GM12892 (cell line): ENCODE data around the gene NGEF.

Source experiments
- DNase-seq: peaks from one replicate; pipeline ENCODE4 v3.0.0; 2011; ENCODE audit not compliant: insufficient read length
- FAIRE-seq: peaks from 2 replicates; lab custom pipeline; 2011; peaks lifted over from hg19 to GRCh38; lab: Jason Lieb, UNC
- POLR2A ChIP-seq: IDR thresholded peaks from 2 replicates; pipeline ENCODE4 v1.6.1; 2011; ENCODE audit warnings: low read depth, low read length, control low read depth
- POLR2AphosphoS5 ChIP-seq: IDR thresholded peaks from 2 replicates; pipeline ENCODE4 v1.6.1; 2011; ENCODE audit warnings: low read depth, low read length, control low read depth
- TAF1 ChIP-seq: IDR thresholded peaks from 2 replicates; pipeline ENCODE4 v1.6.1; 2011; ENCODE audit warnings: low read depth, mild to moderate bottlenecking, control low read depth, low read length, borderline replicate concordance

The NGEF gene

DNA sequence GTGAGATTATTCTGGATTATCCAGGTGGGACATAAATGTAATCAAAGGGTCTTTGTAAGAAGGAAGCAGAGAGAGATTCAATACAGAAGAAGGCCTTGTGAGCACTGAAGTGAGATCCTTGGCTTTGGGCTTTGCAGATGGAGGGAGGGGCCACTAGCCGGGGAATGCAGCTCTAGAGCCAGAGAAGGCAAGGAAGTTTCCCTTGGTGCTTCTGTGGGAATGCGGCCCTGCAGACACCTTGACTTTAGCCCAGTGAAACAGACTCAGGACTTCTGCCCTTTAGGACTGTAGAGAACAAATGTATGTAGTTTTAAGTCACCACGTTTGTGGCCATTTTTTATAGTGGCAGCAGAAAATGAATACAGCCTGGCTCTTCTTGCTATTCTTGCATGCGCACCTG, 27.5 kb upstream of the NGEF start:
- no peak for TF ChIP-seq POLR2A
- no peak for TF ChIP-seq POLR2AphosphoS5
- TF ChIP-seq TAF1 = no peak
- no peak for FAIRE-seq

DNA sequence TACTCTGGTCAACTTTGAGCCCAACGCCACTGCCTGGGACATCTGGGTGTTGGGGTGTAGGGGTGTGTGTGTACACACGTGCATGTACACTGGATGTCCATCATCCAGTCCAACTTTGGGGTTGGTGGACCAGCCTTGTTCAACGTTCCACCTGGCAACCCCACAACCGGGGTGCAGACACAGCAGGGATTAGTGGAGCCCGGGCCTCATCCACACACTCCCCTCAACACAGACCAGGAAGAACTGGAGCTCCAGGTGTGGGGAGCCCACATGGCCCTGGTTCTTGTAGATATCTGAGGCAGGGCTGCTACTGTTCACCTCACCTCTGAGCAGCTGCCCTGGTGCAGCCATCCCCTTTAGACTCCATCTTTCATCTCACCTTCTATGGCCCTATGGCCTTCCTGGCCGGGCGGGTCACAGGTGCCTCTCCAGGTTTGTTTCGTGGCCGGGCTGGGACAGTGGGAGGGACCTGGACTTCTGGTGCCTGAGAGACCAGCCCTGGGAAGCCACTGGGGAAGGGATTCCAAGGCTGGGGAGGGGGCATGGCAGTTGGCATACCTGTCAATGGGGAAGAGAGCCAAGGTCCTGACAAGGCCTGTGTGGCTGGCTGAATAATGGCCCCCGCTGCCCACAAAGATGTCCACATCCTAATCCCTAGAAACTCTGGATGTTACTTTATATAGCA, 26.9 kb upstream of the NGEF start:
- DNase-seq (no peak), FAIRE-seq (no peak)
- TF ChIP-seq TAF1 (no peak), POLR2A (no peak), POLR2AphosphoS5 (no peak)

More for the DNA sequence above, 27.5 kb upstream of the NGEF start:
- no peak for DNase-seq

DNA sequence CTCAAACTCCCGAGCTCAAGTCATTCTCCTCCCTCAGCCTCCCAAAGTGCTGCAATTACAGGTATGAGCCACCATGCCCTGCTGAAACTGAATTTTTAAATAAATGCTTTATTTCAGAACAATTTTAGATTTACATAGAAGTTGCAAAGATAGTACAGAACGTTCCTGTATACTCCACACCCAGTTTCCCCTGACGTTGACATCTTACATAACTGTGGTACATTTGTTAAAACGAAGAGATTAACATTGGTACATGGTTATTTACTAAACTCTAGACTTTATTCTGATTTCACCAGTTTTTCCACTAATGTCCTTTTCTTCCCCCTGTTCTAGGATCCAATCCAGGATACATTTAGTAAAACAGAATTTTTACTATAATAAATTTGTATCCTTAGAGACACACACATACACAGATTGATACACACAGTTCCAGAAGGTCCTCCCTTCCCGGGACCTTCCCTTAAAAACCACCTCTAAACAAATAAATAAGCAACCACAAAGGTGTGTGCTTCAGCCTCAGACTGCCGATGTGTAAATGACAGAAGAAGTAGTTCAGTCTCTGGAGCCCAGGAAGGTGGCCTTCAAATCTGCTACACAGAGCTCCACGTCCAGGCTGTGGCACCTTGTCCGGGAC, 26.3 kb upstream of the NGEF start:
- FAIRE-seq = no peak
- TF ChIP-seq TAF1 = no peak
- no peak for DNase-seq

DNA sequence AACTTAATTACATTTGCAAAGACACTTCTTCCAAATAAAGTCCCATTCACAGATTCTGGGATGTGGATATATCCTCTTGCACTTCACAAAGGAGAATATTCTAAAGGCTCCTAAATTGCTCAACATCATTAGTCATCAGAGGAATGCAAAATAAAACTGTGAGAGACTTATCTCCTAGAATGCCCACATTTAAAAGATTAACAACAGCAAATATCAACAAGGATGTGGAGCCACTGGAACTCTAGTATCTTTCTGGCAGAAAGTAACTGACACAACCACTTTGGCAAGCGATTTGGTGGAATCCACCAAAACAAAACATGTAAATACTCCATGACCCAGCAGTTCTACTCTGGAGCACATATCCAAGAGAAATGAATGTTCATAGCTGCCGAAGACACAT, 24.0 kb upstream of the NGEF start:
- DNase-seq = no peak
- no peak for TF ChIP-seq POLR2AphosphoS5
- TF ChIP-seq POLR2A = no peak
- TF ChIP-seq TAF1 = no peak
- FAIRE-seq = no peak

DNA sequence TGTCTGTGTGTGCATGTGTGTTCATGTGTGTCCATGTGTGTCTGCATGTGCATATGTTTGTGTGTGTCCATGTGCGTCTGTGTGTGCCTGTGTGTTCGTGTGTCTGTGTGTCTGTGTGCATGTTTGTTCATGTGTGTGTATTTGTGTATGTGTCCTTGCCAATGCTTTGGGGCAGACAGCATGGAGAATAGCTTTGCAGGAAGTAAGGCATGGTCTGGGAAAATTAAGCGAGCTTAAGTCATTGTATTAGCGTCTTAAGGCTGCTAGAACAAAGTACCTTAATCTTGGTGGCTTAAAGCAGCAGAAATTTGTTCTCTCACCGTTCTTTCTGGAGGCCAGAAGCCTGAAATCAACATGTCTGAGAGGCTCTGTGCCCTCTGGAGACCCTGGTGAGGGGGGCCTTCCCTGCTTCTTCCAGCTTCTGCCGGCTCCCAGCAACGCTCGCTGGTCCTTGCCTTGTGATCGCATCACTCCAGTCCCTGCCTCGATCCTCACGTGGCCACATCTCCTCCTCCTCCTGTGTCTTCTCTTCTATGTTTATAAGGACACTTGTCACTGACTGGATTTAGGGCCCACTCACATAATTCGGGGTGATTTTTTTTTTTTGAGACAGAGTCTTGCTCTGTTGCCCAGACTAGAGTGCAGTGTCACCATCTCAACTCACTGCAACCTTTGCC, 23.2 kb upstream of the NGEF start:
- no peak for TF ChIP-seq POLR2AphosphoS5
- no peak for TF ChIP-seq TAF1
- TF ChIP-seq POLR2A = no peak
- FAIRE-seq (no peak), DNase-seq (no peak)

DNA sequence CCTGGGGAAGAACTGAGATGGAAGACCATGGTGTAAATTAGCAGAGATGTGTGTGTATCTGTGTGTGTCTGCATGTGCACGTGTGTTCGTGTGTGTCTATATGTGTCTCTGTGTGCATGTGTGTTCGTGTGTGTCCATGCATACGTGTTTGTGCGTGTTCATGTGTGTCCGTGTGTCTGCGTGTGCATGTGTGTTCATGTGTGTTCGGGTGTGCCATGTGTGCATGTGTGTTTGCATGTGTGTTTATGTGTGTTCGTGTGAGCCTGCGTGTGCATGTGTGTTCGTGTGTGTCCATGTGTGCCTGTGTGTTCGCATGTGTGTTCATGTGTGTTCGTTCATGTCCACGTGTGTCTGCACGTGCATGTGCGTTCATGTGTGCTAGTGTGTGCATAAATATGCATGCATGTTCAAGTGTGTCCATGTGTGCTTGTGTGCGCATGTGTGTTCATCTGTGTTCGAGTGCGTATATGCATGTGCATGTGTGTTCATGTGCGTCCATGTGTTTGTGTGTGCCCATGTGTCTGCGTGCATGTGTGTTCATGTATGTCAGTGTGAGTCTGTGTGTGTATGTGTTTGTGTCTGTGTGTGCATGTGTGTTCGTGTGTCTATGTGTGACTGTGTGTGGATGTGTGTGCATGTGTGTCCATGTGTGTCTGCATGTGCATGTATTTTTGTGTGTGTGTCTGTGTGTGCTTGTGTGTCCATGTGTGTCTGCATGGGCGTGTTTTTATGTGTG, 22.5 kb upstream of the NGEF start:
- FAIRE-seq = no peak
- no peak for TF ChIP-seq POLR2AphosphoS5
- TF ChIP-seq POLR2A = no peak
- no peak for TF ChIP-seq TAF1

DNA sequence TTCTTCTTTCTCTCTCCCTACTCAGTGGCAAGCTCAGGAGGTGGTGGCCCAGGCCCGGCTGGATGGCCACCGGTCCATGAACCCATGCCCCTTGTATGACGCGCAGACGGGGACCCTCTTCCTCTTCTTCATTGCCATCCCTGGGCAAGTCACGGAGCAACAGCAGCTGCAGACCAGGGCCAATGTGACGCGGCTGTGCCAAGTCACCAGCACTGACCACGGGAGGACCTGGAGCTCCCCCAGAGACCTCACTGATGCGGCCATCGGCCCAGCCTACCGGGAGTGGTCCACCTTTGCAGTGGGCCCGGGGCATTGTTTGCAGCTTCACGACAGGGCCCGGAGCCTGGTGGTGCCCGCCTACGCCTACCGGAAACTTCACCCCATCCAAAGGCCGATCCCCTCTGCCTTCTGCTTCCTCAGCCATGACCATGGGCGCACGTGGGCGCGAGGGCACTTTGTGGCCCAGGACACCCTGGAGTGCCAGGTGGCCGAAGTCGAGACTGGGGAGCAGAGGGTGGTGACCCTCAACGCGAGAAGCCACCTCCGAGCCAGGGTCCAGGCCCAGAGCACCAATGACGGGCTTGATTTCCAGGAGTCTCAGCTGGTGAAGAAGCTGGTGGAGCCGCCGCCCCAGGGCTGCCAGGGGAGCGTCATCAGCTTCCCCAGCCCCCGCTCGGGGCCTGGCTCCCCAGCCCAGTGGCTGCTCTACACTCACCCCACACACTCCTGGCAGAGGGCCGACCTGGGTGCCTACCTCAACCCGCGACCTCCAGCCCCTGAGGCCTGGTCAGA, 21.2 kb upstream of the NGEF start:
- FAIRE-seq = no peak

More for the DNA sequence above, 22.5 kb upstream of the NGEF start:
- DNase-seq = no peak

DNA sequence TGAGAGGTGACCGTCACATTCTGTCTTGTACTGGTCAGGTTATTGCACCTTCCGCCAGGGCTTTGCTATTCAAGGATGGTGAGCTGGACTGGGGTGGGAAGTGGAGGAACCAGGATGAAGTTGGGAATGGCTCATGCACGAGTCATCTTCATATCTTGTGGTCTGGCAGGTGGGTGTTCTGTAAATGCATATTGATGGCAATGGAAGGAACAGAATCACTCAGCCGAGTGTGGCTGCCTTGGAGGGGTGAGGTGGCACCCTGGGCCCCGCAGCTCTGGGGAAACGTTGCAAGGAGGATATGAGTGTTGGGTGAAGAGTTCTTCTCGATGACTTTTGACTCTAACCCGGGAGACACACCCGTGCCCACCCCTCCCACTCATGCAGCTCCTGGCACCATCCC, 20.6 kb upstream of the NGEF start:
- no peak for TF ChIP-seq TAF1
- TF ChIP-seq POLR2AphosphoS5 = no peak
- no peak for TF ChIP-seq POLR2A
- FAIRE-seq = no peak
- no peak for DNase-seq

More for the DNA sequence above, 21.2 kb upstream of the NGEF start:
- no peak for TF ChIP-seq TAF1
- TF ChIP-seq POLR2AphosphoS5 = no peak
- TF ChIP-seq POLR2A = no peak
- DNase-seq = no peak

DNA sequence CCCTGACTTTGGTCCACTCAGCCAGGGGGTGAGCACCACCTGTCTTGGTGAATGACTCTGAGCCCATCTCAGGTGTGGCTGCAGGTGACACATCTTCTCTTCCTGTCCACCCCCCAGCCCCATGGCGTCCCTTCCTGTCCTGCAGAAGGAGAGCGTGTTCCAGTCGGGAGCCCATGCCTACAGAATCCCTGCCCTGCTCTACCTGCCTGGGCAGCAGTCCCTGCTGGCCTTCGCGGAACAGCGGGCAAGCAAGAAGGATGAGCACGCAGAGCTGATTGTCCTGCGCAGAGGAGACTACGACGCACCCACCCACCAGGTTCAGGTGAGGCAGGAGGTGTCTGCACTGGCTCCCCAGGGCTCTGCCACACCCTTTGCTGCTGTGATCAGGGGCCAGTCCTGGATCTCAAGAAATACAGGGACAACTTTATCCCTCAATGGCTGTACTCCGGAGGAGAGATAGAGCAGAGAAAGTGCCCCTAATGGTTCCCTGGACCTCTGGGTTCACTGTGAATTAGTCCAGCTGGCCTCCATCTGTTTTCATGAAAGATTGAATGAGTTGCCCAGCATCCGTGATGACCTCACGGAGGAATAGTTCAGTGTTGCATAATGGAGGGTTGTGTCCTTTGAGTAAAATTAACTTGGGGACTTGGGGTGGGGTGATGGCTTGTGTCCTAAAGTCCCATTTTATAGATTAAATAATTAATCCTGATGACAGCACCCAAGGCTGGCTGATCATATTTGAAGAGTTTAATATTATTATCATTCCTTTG, 19.7 kb upstream of the NGEF start, which contains the start of gene NEU2:
NEU2 (plus strand) TSS at position 122 of the 770 bp plus-strand sequence; CDS start at position 122, 0 bp downstream.
- no peak for DNase-seq
- FAIRE-seq = no peak
- no peak for TF ChIP-seq POLR2A
- no peak for TF ChIP-seq TAF1
